Lower lobe of right lung (tissue), 2 donors: ENCODE results near the gene TNNT2. TPM values are rescaled to one million over a fixed set of nuclear protein-coding genes. Genes with fewer than 3 reads are reported as not detected.

Source experiments
- ATAC-seq, 2 donors: fragments of 200-7000 bp; cut with Tn5 transposase; one replicate each; pipeline ENCODE4 v1.9.1; 2020 to 2022; ENCODE audit warnings: mild to moderate bottlenecking in 2 of 2, moderate library complexity in 2 of 2
- DNase-seq: peaks from one replicate; pipeline ENCODE4 v3.0.0-alpha.2; 2020
- H3K27ac ChIP-seq: fragments of 200-600 bp; one replicate; pipeline ENCODE4 v1.8.0; 2022
- H3K27me3 ChIP-seq: fragments of 200-600 bp; one replicate; pipeline ENCODE4 v1.8.0; 2022; ENCODE audit warnings: low read depth
- H3K36me3 ChIP-seq: fragments of 200-600 bp; one replicate; pipeline ENCODE4 v1.8.0; 2022; ENCODE audit warnings: mild to moderate bottlenecking
- H3K4me1 ChIP-seq: fragments of 200-600 bp; one replicate; pipeline ENCODE4 v1.8.0; 2022
- H3K4me3 ChIP-seq: fragments of 200-600 bp; one replicate; pipeline ENCODE4 v1.8.0; 2022; ENCODE audit warnings: mild to moderate bottlenecking
- H3K9me3 ChIP-seq: fragments of 200-600 bp; one replicate; pipeline ENCODE4 v1.8.0; 2022
- intact Hi-C: fragments of 100-400 bp; cut with DNase I; formaldehyde crosslinking; loops from one replicate; pipeline ENCODE4 v1.11.0; 2022
- total RNA-seq: library from RNA; stranded (reverse); fragmentation: NEBNext Ultra II Directional; extraction: Animal tissue kit (Norgen Biotek cat#: 25700); gene quantifications from one replicate; pipeline ENCODE4 v1.2.1, GENCODE V29; 2021
- TF ChIP-seq, protein P1 (sequence below): fragments of 200-600 bp; IDR thresholded peaks from one replicate; pipeline ENCODE4 v1.8.0; 2022; ENCODE audit warnings: antibody characterized with exemption, mild to moderate bottlenecking
- donor health status: DM: no; HTN: yes; CAD: no; lungs with severe emphysema.

The TNNT2 gene
- total RNA-seq, 1 donor from 2014 or later, result 6.4 TPM

- no peak overlapping the region for H3K4me3 ChIP-seq
- DNase-seq (peak; percentile 22), ATAC-seq (no peak)
- no peaks in the 10 kb centered on the region for H3K27me3 ChIP-seq
- H3K27ac ChIP-seq, result no peak overlapping the region
- no peaks in the 10 kb centered on the region for H3K9me3 ChIP-seq
- TF ChIP-seq, protein P1, sequence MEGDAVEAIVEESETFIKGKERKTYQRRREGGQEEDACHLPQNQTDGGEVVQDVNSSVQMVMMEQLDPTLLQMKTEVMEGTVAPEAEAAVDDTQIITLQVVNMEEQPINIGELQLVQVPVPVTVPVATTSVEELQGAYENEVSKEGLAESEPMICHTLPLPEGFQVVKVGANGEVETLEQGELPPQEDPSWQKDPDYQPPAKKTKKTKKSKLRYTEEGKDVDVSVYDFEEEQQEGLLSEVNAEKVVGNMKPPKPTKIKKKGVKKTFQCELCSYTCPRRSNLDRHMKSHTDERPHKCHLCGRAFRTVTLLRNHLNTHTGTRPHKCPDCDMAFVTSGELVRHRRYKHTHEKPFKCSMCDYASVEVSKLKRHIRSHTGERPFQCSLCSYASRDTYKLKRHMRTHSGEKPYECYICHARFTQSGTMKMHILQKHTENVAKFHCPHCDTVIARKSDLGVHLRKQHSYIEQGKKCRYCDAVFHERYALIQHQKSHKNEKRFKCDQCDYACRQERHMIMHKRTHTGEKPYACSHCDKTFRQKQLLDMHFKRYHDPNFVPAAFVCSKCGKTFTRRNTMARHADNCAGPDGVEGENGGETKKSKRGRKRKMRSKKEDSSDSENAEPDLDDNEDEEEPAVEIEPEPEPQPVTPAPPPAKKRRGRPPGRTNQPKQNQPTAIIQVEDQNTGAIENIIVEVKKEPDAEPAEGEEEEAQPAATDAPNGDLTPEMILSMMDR, result no peak
- no peaks in the 10 kb centered on the region for H3K36me3 ChIP-seq
- intact Hi-C loops, result no loop called here
- H3K4me1 ChIP-seq, result peaks cover 4% of the 10 kb centered on the region
Observed at GRCh38 chr1:201344206-201345080, 33.0 kb downstream of the TNNT2 start.

- Histone ChIP-seq H3K4me3 (no peak overlapping the region), H3K4me1 (no peaks in the 10 kb centered on the region), H3K27ac (no peak overlapping the region), H3K36me3 (no peaks in the 10 kb centered on the region), H3K9me3 (no peaks in the 10 kb centered on the region), H3K27me3 (no peaks in the 10 kb centered on the region)
- TF ChIP-seq, protein P1, result no peak
- DNase-seq (no peak), ATAC-seq (no peak)
- intact Hi-C loops, result no loop called here
Observed at GRCh38 chr1:201341377-201341776, 36.1 kb downstream of the TNNT2 start.

GRCh38 chr1:201336711-201337450 is 40.6 kb downstream of the TNNT2 start:
- intact Hi-C loops, result no loop called here
- TF ChIP-seq, protein P1, result no peak
- H3K9me3 ChIP-seq, result no peaks in the 10 kb centered on the region
- H3K4me1 ChIP-seq, result no peaks in the 10 kb centered on the region
- H3K4me3 ChIP-seq, result no peak overlapping the region
- ATAC-seq, result no peak
- no peaks in the 10 kb centered on the region for H3K27me3 ChIP-seq
- H3K36me3 ChIP-seq, result no peaks in the 10 kb centered on the region
- DNase-seq, result peak; percentile 24
- H3K27ac ChIP-seq, result no peak overlapping the region

DNA sequence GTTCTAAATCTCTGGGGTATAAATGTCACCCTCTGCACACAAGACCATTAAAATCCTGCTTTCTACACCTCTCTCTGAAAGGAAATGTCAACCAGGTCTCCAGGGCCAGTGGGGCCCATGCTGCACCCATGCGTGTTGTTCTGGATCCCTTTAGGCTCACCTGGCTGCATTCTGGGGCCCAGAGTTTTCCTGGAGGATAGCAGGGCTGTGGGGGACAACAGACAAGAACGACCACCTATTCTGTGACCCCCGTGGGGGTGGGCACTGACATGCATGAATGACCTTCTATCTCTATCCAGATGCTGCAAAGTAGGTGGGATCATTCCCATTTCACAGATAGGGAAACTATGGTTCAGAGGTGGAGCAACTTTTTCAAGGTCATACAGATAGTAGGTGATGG is 41.6 kb downstream of the TNNT2 start:
- ATAC-seq (no peak), DNase-seq (peak; percentile 9)
- H3K27me3 ChIP-seq, result no peaks in the 10 kb centered on the region
- no peaks in the 10 kb centered on the region for H3K36me3 ChIP-seq
- TF ChIP-seq, protein P1, result no peak
- H3K4me1 ChIP-seq, result no peaks in the 10 kb centered on the region
- H3K9me3 ChIP-seq, result no peaks in the 10 kb centered on the region
- intact Hi-C loops, result no loop called here
- H3K4me3 ChIP-seq, result no peak overlapping the region
- H3K27ac ChIP-seq, result no peak overlapping the region

DNA sequence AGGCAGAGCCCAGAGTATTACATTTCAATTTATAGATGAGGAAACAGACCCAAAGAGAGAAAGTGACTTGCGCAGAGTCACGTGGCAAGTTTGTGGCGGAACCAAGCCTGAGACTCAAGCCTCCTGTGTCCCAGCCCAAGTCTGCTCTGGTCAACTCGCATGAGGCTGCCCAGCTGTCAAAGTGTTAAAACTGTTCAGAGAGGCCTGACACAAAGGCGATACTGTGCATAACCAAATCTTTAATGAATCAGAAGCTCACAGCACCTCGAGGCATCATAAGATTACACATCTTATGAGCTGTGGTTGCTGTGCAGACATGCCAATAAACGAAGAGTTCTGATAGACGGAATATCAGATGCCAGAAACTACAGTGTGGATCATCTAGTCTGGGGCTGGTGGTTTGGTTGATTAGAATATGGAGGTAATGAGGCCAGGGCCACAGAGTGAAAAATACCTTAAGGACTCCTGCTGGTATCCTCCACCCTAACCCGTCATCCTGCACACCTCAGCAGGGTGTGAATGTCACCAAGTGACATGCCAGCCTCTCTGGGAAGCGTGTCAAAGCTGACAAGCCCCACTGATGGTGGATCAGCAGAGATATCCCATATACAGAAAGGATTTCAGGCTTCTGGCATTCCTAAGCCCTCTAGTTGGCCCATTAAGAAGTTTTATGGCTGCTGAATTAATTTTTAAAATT is 42.2 kb downstream of the TNNT2 start:
- intact Hi-C loops, result no loop called here
- ATAC-seq (no peak), DNase-seq (peak; percentile 7)
- TF ChIP-seq, protein P1, result no peak
- no peak overlapping the region for H3K4me3 ChIP-seq
- H3K27me3 ChIP-seq, result no peaks in the 10 kb centered on the region
- H3K27ac ChIP-seq, result no peak overlapping the region
- no peaks in the 10 kb centered on the region for H3K36me3 ChIP-seq
- no peaks in the 10 kb centered on the region for H3K9me3 ChIP-seq
- H3K4me1 ChIP-seq, result peaks cover 2% of the 10 kb centered on the region
